GM12865 (cell line): ENCODE measurements around the gene INPP5A.
"Not testable (repeated sequence)": the region's sequence is repeated elsewhere in the genome, so short reads cannot be mapped to it uniquely, and the experiment has no call there.

Source experiments
- DNase-seq: peaks from one replicate; pipeline ENCODE4 v3.0.0; 2010; ENCODE audit warnings: low read depth
- H3K4me3 ChIP-seq: 2 replicates; pipeline ENCODE4 v1.5.1; 2011; ENCODE audit warnings: mild to moderate bottlenecking, low read depth, low read length, control low read depth
- TF ChIP-seq, protein P1 (sequence below): IDR thresholded peaks from 2 replicates; pipeline ENCODE4 v1.5.1; 2011; ENCODE audit warnings: low read length, control low read depth, low read depth, inconsistent platforms; ENCODE audit not compliant: insufficient read depth; ENCODE audit errors: missing control alignments

The INPP5A gene

DNA sequence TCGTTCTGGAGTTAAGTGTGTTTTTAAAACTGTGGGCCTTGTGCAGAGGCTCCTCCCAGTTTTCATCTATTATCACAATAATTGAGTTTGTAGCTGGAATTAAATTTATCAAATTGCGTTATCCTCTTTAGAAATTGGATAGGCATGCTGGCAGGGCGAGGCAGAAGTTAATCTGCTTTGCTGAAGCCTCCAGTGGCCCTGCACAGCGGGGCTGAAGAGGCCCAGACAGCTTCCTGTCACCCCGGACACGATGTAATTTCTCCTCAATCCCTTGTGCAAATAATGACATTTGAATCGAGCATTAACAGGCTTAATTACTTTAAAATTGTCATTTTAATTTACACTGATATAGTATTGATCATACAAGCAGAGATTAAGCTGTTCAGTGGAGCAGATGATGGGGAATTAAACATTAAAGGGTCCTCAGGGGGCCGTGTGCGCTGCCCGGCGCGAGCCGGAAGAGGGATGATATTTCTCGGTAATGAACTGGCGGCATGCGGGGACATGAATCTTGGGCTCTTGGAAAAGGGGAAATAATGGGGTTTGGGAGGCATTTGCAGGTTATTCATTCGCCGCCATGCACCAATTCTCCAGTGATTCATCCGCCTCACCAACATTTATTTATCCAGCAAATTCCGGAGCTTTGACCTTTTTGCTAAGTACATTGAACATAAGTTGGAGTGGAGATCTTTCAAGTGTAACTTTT, 129.9 kb downstream of the INPP5A start:
- TF ChIP-seq, protein P1, sequence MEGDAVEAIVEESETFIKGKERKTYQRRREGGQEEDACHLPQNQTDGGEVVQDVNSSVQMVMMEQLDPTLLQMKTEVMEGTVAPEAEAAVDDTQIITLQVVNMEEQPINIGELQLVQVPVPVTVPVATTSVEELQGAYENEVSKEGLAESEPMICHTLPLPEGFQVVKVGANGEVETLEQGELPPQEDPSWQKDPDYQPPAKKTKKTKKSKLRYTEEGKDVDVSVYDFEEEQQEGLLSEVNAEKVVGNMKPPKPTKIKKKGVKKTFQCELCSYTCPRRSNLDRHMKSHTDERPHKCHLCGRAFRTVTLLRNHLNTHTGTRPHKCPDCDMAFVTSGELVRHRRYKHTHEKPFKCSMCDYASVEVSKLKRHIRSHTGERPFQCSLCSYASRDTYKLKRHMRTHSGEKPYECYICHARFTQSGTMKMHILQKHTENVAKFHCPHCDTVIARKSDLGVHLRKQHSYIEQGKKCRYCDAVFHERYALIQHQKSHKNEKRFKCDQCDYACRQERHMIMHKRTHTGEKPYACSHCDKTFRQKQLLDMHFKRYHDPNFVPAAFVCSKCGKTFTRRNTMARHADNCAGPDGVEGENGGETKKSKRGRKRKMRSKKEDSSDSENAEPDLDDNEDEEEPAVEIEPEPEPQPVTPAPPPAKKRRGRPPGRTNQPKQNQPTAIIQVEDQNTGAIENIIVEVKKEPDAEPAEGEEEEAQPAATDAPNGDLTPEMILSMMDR, result no peak
- H3K4me3 ChIP-seq, result no peak overlapping the region
- DNase-seq, result no peak

DNA sequence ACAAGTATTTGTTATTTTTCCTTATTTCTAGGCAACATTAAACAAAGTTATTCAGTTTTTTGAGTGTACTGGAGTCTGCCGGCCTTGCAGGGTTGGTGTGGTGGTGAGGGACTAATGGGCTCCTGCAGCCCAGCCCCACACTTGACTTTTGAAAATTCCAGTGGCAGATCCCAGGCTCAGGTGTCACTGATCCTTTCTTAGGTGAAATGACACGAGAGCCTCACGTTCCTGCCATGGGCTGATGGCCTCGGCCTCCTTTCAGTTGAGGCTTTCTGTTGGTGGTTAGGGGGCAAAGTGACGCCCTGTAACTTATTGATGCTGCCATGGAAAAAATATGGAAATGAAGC, 130.4 kb downstream of the INPP5A start:
- DNase-seq, result no peak
- H3K4me3 ChIP-seq, result no peak overlapping the region
- TF ChIP-seq, protein P1, result no peak

DNA sequence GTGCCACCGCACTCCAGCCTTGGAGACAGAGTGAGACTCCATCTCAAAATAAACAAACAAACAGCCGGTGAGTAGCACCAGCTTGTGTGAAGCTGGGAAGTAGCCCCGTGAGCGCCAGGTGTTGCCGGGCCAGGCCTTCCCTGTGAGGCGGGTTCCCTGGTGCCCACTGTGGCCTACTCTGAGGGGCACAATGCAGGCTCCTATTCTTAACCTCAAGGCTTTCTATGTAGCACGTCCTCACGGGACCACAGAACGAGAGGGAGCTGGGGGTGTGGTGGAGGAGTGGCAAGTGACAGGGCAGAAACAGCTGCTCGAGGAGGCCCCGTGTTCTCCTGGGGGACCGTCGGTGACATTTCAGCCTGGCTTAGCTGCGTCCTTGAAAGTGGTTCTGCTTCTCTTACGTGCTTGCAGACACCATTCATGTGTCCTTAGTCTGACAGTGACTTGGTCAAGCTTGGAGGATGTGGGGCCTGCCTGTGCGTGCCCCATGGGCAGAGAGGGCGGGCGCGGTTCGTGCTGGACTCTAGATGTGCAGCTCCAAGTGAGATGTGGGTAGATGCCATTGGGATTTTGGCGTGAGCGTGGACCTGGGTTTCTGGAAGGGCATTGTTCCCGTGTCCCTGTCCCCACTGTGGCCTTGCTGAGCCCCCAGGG, 131.7 kb downstream of the INPP5A start:
- no peak overlapping the region for H3K4me3 ChIP-seq
- no peak for DNase-seq
- TF ChIP-seq, protein P1, result no peak

DNA sequence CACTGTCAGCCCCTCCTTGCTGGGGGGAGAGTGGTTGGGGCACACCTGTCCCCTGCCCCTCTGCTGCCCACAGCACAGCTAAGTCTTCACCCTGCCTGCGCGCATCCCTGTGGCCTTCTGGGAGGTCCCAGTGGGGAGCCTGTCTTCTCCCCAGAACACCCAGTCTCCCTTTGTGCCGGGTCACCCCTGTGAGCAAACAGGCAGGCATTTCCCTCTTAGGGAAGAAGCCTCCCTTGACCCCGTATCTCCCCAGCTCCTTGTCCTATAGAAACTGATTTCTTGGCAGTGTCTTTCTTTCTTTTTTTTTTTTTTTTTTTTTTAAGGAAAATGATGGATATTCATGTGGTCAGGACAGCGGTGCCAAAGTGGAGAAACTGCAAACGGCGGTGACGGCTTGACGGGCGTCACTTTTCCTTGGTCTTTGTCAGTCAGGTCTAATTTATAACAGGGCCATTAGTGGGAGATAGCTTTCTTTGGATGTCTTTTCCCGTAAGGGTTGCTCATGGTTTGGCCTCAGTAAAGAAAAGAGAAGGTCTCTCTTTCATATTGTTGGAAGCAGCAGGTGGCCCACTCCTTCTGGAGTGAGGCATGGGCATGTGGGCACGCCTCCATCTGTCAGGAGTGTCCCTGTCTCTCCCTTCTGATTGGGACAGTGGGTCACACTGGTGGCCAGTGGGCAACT, 133.1 kb downstream of the INPP5A start:
- H3K4me3 ChIP-seq, result no peak overlapping the region
- TF ChIP-seq, protein P1, result no peak
- no peak for DNase-seq

DNA sequence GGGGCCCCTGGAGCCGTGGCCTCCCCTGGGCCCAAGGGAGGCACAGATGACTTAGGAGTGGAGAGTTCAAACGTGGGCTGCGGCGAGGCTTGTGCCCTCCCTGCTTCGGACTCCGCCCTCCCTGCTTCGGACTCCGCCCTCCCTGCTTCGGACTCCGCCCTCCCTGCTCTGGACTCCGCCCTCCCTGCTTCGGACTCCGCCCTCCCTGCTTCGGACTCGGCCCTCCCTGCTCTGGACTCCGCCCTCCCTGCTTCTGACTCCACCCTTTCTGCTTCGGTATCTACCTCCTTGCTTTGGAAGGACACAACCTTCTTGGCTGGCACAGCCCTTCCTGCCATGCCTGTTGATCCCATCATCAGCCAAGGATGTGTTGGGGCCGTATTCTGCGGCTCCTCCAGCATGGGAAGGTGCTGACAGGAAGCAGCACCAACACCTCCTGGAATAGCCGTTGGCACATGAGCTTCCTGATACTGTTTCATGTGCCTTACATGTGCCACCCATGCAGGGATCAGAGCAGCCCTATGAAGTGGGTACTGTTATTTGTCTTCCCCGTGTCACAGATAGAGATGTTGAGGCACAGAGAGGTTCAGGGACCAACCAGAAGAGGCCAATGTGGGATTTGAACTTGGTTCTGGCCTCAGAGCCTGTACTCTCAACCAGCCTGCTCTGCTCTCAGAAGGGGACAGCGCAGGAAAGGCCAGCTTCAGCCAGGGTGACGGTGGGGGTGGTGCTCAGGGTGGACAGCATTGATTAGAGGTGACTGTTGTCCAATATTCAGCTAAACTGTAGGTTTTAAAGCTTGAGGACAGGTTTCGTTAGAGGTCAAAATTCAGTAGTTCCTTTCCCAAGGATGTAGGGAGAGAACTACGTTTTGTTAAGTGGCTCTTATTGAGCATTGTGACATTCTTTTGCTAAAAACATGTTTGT, 133.9 kb downstream of the INPP5A start:
- no peak overlapping the region for H3K4me3 ChIP-seq
- DNase-seq, result no peak
- TF ChIP-seq, protein P1, result no peak

DNA sequence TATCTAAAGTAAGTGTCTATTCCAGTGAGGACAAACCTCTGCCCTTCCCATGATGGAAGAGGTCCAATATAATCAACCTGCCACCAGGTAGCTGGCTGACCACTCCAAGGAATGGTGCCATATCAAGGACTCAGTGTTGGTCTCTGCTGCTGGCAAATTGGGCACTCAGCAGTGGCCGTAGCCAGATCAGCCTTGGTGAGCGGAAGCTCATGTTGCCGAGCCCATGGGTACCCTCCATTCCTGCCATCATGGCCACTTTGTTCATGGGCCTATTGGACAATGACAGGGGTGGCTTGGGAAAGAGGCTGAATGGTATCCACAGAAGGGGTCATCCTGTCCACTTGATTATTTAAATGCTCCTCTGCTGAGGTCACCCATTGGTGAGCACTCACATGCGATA, 136.2 kb downstream of the INPP5A start:
- not testable (repeated sequence) for DNase-seq, H3K4me3 ChIP-seq

DNA sequence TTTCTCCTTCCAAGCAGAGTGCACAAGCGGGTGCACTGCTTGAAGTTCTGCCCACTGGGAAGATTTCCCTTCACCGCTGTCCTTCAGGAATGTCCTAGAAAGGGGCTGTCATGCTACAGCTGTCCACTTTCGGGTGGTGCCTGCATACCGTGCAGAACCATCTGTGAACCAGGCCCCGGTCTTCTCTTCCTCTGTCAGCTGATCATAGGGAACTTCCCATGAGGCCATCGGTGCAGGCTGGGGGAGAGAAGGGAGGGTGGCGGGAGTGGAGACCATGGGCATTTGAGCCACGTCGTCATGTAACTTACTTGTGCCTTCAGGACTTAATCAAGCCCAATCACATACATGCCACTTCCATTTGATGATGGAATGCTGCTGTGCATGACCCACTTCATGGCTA, 136.7 kb downstream of the INPP5A start:
- TF ChIP-seq, protein P1, result no peak
- no peak for DNase-seq

More for the DNA sequence above, 136.7 kb downstream of the INPP5A start:
- H3K4me3 ChIP-seq, result no peak overlapping the region
